GM13976 (cell line): ENCODE results near the gene PRR13.

Source experiments
- DNase-seq: peaks from one replicate; pipeline ENCODE4 v3.0.0; 2012; ENCODE audit warnings: low spot score
- in situ Hi-C: fragments of 300-500 bp; cut with MboI; formaldehyde crosslinking; loops from one replicate; pipeline ENCODE4 v1.12.0; 2022; ENCODE audit warnings: low sequenced_read_pairs, mixed read lengths, inconsistent platforms; ENCODE audit not compliant: unreplicated experiment
- TF ChIP-seq, protein P1 (sequence below): IDR thresholded peaks from 2 replicates; pipeline ENCODE4 v1.5.1; 2012; ENCODE audit warnings: borderline replicate concordance, mild to moderate bottlenecking; ENCODE audit not compliant: insufficient read depth; ENCODE audit errors: extremely low read depth, missing control alignments, control extremely low read depth

PRR13 gene

DNA sequence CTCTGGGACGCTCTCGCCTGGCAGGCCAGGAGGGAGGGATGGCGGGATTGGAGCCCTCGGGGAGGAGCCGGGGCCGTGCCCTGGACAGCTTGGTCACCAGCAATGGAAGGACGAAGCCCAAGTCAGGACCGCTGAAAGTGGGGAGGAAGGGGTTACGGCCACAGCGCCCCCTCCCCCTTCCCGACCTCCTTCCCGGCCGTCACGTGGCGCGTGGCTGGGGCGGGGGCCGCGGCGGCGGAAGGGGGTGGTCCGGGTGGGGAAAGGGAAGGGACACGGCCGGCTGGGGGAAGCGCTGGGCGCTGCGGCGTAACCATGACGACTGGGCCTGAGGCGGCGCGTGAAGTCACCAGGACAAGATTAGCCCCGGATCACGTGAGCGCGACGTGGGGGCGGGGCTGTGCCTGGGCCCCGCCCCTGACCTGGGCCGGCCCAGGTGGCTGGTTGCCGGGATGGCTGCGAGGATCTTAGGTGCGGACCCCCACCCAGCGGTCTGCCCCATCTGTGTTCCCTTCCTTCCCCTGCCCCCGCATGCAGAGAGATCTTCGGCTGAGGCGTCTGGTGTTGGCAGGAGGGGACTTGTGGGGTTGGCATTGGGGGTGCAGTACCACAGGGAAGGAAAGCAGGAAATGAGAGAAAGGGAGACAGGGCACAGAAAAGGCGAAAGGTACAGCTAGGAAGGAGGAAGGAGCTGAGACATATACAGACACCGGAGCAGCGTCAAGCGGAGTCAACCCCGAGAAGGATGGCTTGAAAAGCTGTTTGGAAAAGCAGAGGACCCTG lies 51.5 kb downstream of the PRR13 start:
- TF ChIP-seq, protein P1, sequence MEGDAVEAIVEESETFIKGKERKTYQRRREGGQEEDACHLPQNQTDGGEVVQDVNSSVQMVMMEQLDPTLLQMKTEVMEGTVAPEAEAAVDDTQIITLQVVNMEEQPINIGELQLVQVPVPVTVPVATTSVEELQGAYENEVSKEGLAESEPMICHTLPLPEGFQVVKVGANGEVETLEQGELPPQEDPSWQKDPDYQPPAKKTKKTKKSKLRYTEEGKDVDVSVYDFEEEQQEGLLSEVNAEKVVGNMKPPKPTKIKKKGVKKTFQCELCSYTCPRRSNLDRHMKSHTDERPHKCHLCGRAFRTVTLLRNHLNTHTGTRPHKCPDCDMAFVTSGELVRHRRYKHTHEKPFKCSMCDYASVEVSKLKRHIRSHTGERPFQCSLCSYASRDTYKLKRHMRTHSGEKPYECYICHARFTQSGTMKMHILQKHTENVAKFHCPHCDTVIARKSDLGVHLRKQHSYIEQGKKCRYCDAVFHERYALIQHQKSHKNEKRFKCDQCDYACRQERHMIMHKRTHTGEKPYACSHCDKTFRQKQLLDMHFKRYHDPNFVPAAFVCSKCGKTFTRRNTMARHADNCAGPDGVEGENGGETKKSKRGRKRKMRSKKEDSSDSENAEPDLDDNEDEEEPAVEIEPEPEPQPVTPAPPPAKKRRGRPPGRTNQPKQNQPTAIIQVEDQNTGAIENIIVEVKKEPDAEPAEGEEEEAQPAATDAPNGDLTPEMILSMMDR, result no peak
- peak; percentile 95 for DNase-seq
- in situ Hi-C loops, result no loop called here

DNA sequence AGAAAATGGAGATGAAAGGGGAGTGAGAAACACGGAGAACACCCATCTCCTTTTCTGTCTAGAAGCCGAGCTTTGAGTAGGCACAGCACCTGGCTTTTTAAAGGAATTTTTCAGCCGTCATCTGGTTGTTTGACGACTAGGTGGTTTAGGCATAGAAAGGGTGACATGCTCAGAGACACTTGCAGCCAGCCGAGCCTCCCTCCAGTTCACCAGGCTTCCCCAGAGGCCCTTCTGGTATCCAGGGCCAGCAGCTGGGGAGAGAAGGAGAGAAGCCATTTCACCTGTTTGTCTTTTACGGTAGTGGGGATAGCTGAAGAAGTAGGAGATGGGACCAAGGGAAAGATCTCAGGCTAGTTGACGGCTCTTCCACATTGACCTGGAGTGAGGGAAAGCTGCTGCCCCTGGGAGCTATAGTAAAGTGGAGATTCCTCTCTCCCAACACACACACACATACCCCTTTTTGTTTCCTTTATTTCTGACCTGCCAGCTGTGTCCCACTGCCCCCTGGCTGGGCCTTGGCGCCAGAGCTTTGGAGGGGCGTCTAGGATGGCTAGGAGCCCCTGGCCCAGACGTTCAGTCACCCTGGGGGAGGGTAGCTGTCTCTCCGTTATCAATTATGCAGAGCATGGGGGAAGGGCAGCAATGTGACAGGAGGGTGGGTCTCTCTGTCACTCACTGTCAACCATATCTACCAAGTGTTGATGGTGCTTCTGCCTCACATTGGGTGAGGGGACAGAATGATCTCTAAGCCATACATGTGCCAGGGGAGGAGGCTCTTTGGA lies 52.3 kb downstream of the PRR13 start:
- TF ChIP-seq, protein P1, result no peak
- in situ Hi-C loops, result no loop called here
- no peak for DNase-seq
